Measurements from ENCODE around the gene PHLDA1. TPM values are rescaled to one million over a fixed set of nuclear protein-coding genes. Genes with fewer than 3 reads are reported as not detected.

Gene PHLDA1
- total RNA-seq, 4 donors from 2014 or later = 2.4 to 32.7 (median 7.9) TPM

- peak overlapping the region; percentile 86 to 95 (median 92) for H3K27ac ChIP-seq
- peaks cover 0 to 33% (median 22%) of the 10 kb centered on the region in 3 donors for H3K27me3 ChIP-seq
- no peaks in the 10 kb centered on the region for H3K36me3 ChIP-seq
- peak overlapping the region; percentile 77 to 88 (median 85) for H3K4me3 ChIP-seq
- no peaks in the 10 kb centered on the region for H3K9me3 ChIP-seq
- intact Hi-C loops (cut with DNase I; ENCODE audit: low total_unique reads) = loop anchor here (5.0 to 10.0 kb wide), 6 partner anchors 50 to 532 kb away; partner anchors contain the start of genes KRR1 and NAP1L1
- TF ChIP-seq POLR2A (IDR thresholded peaks at IDR 0.05) = no peak
- no peak for TF ChIP-seq CTCF (IDR thresholded peaks at IDR 0.05 in 4 of 5, conservative IDR thresholded peaks at IDR 0.05 in 1 of 5)
- in situ Hi-C loops (cut with MboI; ENCODE audit: low sequenced_read_pairs in 4 of 4) = loop anchor here in 3 of 4 donors (10.0 to 25.0 kb wide), 3 partner anchors 495 to 645 kb away; partner anchors contain the start of gene GLIPR1L2 (in 1 of the 3)
- ATAC-seq (peak; percentile 41 to 53), DNase-seq (peak; percentile 33 to 46)
- H3K4me1 ChIP-seq = peaks cover 8 to 22% of the 10 kb centered on the region in 2 donors
Measured at GRCh38 chr12:76032043-76032981, 736 bp upstream of the PHLDA1 start.

- Histone ChIP-seq H3K27me3 (peaks cover 0 to 40% (median 22%) of the 10 kb centered on the region in 3 donors), H3K9me3 (no peaks in the 10 kb centered on the region), H3K4me3 (peak overlapping the region; percentile 77 to 88 (median 85)), H3K4me1 (peaks cover 8 to 20% of the 10 kb centered on the region in 2 donors), H3K36me3 (no peaks in the 10 kb centered on the region), H3K27ac (peak overlapping the region; percentile 86 to 95 (median 92))
- intact Hi-C loops (cut with DNase I; ENCODE audit: low total_unique reads) = loop anchor here (1.0 to 10.0 kb wide), 7 partner anchors 49 to 534 kb away; partner anchors contain the start of genes BBS10, KRR1 and NAP1L1
- in situ Hi-C loops (cut with MboI; ENCODE audit: low sequenced_read_pairs in 4 of 4) = loop anchor here in 3 of 4 donors (10.0 to 25.0 kb wide), 3 partner anchors 494 to 644 kb away; partner anchors contain the start of gene GLIPR1L2 (in 1 of the 3)
- DNase-seq (no peak), ATAC-seq (peak; percentile 4 to 7)
- no peak for TF ChIP-seq CTCF (IDR thresholded peaks at IDR 0.05 in 4 of 5, conservative IDR thresholded peaks at IDR 0.05 in 1 of 5)
- TF ChIP-seq POLR2A (IDR thresholded peaks at IDR 0.05) = no peak
Measured at GRCh38 chr12:76031081-76031413, 529 bp downstream of the PHLDA1 start.

GRCh38 chr12:76030341-76031080 is 1.1 kb downstream of the PHLDA1 start:
- Histone ChIP-seq H3K36me3 (no peaks in the 10 kb centered on the region), H3K4me3 (peak overlapping the region; percentile 77 to 88 (median 85)), H3K4me1 (peaks cover 8 to 20% of the 10 kb centered on the region in 2 donors), H3K27me3 (peaks cover 0 to 40% (median 22%) of the 10 kb centered on the region in 3 donors), H3K9me3 (no peaks in the 10 kb centered on the region), H3K27ac (peak overlapping the region; percentile 86 to 95 (median 92))
- in situ Hi-C loops (cut with MboI; ENCODE audit: low sequenced_read_pairs in 4 of 4) (loop anchor here in 3 of 4 donors (10.0 to 25.0 kb wide), 3 partner anchors 493 to 643 kb away; partner anchors contain the start of gene GLIPR1L2 (in 1 of the 3)), intact Hi-C loops (cut with DNase I; ENCODE audit: low total_unique reads) (loop anchor here (1.0 to 10.0 kb wide), 7 partner anchors 48 to 534 kb away; partner anchors contain the start of genes BBS10, KRR1 and NAP1L1)
- DNase-seq (peak; percentile 15 to 39), ATAC-seq (peak; percentile 13 to 22)
- no peak for TF ChIP-seq POLR2A (IDR thresholded peaks at IDR 0.05)
- TF ChIP-seq CTCF (IDR thresholded peaks at IDR 0.05 in 4 of 5, conservative IDR thresholded peaks at IDR 0.05 in 1 of 5) = no peak

- Histone ChIP-seq H3K36me3 (no peaks in the 10 kb centered on the region), H3K27ac (peak overlapping the region; percentile 1 to 95 (median 92)), H3K27me3 (peaks cover 0 to 40% (median 22%) of the 10 kb centered on the region in 3 donors), H3K4me1 (peaks cover 8 to 20% of the 10 kb centered on the region in 2 donors), H3K4me3 (peak overlapping the region; percentile 77 to 88 (median 85)), H3K9me3 (no peaks in the 10 kb centered on the region)
- no peak for TF ChIP-seq CTCF (IDR thresholded peaks at IDR 0.05 in 4 of 5, conservative IDR thresholded peaks at IDR 0.05 in 1 of 5)
- TF ChIP-seq POLR2A (IDR thresholded peaks at IDR 0.05) = no peak
- DNase-seq (no peak), ATAC-seq (no peak)
- in situ Hi-C loops (cut with MboI; ENCODE audit: low sequenced_read_pairs in 4 of 4) = loop anchor here (10.0 to 25.0 kb wide), 3 partner anchors 493 to 643 kb away; partner anchors contain the start of gene GLIPR1L2 (in 1 of the 4)
- intact Hi-C loops (cut with DNase I; ENCODE audit: low total_unique reads) = loop anchor here (5.0 to 10.0 kb wide), 6 partner anchors 48 to 535 kb away; partner anchors contain the start of genes KRR1 and NAP1L1
Measured at GRCh38 chr12:76029982-76030340, 1.6 kb downstream of the PHLDA1 start.
